ENCODE measurements around the gene ARHGDIB.

DNA sequence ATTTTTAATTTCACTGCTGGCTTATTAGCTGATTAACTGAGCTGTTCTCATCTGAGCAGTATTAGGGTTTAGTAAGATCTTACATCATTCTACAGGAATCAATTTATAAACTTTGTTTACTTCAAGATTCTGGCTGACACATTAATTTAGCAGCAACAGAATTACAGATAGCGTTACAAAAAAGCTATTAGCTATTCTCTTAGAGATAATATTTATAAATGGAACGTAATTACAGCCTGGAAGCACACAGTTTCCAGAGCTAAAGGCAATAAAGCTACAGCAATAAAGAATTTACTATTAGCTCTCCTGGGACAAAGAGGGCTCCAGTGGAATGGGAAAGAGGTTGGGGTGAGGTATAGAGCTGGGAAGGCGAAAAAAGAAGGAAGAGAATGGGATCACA is 46.1 kb upstream of the ARHGDIB start:
- TF ChIP-seq, protein P1, sequence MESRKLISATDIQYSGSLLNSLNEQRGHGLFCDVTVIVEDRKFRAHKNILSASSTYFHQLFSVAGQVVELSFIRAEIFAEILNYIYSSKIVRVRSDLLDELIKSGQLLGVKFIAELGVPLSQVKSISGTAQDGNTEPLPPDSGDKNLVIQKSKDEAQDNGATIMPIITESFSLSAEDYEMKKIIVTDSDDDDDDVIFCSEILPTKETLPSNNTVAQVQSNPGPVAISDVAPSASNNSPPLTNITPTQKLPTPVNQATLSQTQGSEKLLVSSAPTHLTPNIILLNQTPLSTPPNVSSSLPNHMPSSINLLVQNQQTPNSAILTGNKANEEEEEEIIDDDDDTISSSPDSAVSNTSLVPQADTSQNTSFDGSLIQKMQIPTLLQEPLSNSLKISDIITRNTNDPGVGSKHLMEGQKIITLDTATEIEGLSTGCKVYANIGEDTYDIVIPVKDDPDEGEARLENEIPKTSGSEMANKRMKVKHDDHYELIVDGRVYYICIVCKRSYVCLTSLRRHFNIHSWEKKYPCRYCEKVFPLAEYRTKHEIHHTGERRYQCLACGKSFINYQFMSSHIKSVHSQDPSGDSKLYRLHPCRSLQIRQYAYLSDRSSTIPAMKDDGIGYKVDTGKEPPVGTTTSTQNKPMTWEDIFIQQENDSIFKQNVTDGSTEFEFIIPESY (IDR thresholded peaks at IDR 0.05; ENCODE audit: extremely low read depth, insufficient replicate concordance, low read length) = no peak
- TF ChIP-seq YY1 (IDR thresholded peaks at IDR 0.05; ENCODE audit: extremely low read depth, insufficient replicate concordance, low read depth, low read length) (no peak), FOSL1 (IDR thresholded peaks at IDR 0.05; ENCODE audit: low read depth) (no peak), CTCF (IDR thresholded peaks at IDR 0.05 in 2 of 3, conservative IDR thresholded peaks at IDR 0.05 in 1 of 3; ENCODE audit: borderline replicate concordance in 1 of 3, insufficient read depth in 1 of 3, low read depth in 2 of 3, low read length in 2 of 3) (no peak), CEBPB (IDR thresholded peaks at IDR 0.05; ENCODE audit: low read depth) (no peak), SP1 (IDR thresholded peaks at IDR 0.05; ENCODE audit: low read depth) (no peak), EZH2 (IDR thresholded peaks at IDR 0.05) (no peak), SRF (IDR thresholded peaks at IDR 0.05; ENCODE audit: low read depth) (no peak), TCF7L2 (IDR thresholded peaks at IDR 0.05; ENCODE audit: borderline replicate concordance, extremely low read depth, insufficient read depth, insufficient read length) (no peak), POLR2A (IDR thresholded peaks at IDR 0.05; ENCODE audit: borderline replicate concordance, extremely low read depth, insufficient read depth, insufficient read length) (no peak)
- TF ChIP-seq, protein P2, sequence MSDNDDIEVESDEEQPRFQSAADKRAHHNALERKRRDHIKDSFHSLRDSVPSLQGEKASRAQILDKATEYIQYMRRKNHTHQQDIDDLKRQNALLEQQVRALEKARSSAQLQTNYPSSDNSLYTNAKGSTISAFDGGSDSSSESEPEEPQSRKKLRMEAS (IDR thresholded peaks at IDR 0.05) = no peak
